Activated CD8-positive, alpha-beta T cell treated with anti-CD3 and anti-CD28 coated beads for 36 hours (primary cell): ENCODE results near the gene GPR152. TPM values are rescaled to one million over a fixed set of nuclear protein-coding genes. Genes with fewer than 3 reads are reported as not detected.

Experiments used
- ATAC-seq: fragments of 200-7000 bp; cut with Tn5 transposase; one replicate; pipeline ENCODE4 v1.10.0; 2021; ENCODE audit warnings: mild to moderate bottlenecking, moderate library complexity
- CTCF ChIA-PET: fragments of 350-600 bp; sonication (Branson Sonifier 250); formaldehyde crosslinking; loops from one replicate; lab custom pipeline; 2021; ENCODE audit warnings: antibody characterized with exemption; lab: Charles Lee
- POLR2A ChIA-PET: fragments of 350-600 bp; sonication (Branson Sonifier 250); formaldehyde crosslinking; loops from one replicate; lab custom pipeline; 2021; ENCODE audit warnings: antibody characterized with exemption; lab: Charles Lee
- DNase-seq: peaks from one replicate; pipeline ENCODE4 v3.0.0-alpha.2; 2020
- H3K27ac Mint-ChIP-seq: one replicate; pipeline ENCODE4 v1.8.0; 2021; ENCODE audit warnings: mild to moderate bottlenecking, mixed read lengths
- H3K27me3 Mint-ChIP-seq: one replicate; pipeline ENCODE4 v1.8.0; 2021; ENCODE audit warnings: mixed read lengths
- H3K36me3 Mint-ChIP-seq: one replicate; pipeline ENCODE4 v1.8.0; 2021; ENCODE audit warnings: low read depth, mixed read lengths
- H3K4me1 Mint-ChIP-seq: one replicate; pipeline ENCODE4 v1.8.0; 2021; ENCODE audit warnings: low read depth, mixed read lengths
- H3K4me3 Mint-ChIP-seq: one replicate; pipeline ENCODE4 v1.8.0; 2021; ENCODE audit warnings: mild to moderate bottlenecking, moderate library complexity, mixed read lengths
- H3K9me3 Mint-ChIP-seq: one replicate; pipeline ENCODE4 v1.8.0; 2021; ENCODE audit warnings: mixed read lengths
- CTCF ChIP-seq: fragments of 200-600 bp; IDR thresholded peaks from one replicate; pipeline ENCODE4 v1.8.0; 2022; ENCODE audit warnings: antibody characterized with exemption, mild to moderate bottlenecking
- intact Hi-C: fragments of 100-400 bp; cut with micrococcal nuclease; formaldehyde crosslinking; loops from one replicate; pipeline ENCODE4 v1.10.0; 2022
- total RNA-seq, 2 experiments: library from RNA; stranded (reverse); gene quantifications; one replicate each; pipeline ENCODE4 v1.2.3, GENCODE V29; 2021

The GPR152 gene
- total RNA-seq, 2 experiments from 2014 or later: not detected

- H3K4me3 Mint-ChIP-seq: no peak overlapping the region
- no peak for TF ChIP-seq CTCF
- no peak overlapping the region for H3K27ac Mint-ChIP-seq
- ATAC-seq (no peak), DNase-seq (no peak)
- ChIA-PET POLR2A (interaction anchor here (1.5 to 8.8 kb wide), 2 partner anchors 11 to 62 kb away, joined by 6 to 108 read pairs; partner anchors contain the start of gene PTPRCAP), CTCF (no interaction called here)
- H3K36me3 Mint-ChIP-seq: peaks cover 24% of the 10 kb centered on the region
- no peaks in the 10 kb centered on the region for H3K9me3 Mint-ChIP-seq
- intact Hi-C loops: no loop called here
- H3K4me1 Mint-ChIP-seq: peaks cover 23% of the 10 kb centered on the region
- H3K27me3 Mint-ChIP-seq: no peaks in the 10 kb centered on the region
Observed at GRCh38 chr11:67499808-67500483, 47.4 kb upstream of the GPR152 start.

DNA sequence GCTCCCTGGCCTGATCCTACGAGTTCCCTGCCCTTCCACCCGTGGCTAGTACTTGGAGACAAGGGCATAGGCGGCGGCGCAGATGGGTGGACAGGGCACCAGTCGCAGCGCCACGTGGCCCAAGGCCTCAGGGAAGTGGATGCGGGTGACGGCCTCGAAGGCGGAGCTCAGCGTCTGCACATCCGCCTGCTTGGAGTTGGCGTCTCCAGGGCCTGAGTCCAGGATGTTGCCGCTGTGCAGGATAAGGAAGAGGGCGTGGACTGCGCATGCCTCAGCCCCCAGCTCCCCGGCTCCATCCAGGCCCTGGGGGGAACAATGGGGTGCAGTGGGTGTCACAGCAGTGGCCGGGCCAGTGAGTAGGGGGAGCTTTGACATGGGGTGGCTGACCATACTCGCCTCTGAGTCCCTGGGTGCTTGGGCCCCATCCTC is 46.0 kb upstream of the GPR152 start:
- TF ChIP-seq CTCF: no peak
- H3K27ac Mint-ChIP-seq: no peak overlapping the region
- intact Hi-C loops: no loop called here
- DNase-seq: no peak
- H3K4me1 Mint-ChIP-seq: peaks cover 22% of the 10 kb centered on the region
- CTCF ChIA-PET: no interaction called here
- POLR2A ChIA-PET: interaction anchor here (8.8 kb wide), 1 partner anchor 10 kb away, joined by 108 read pairs; no protein-coding TSS in a partner anchor
- no peaks in the 10 kb centered on the region for H3K9me3 Mint-ChIP-seq
- H3K27me3 Mint-ChIP-seq: no peaks in the 10 kb centered on the region
- no peak overlapping the region for H3K4me3 Mint-ChIP-seq
- ATAC-seq: no peak
- peaks cover 24% of the 10 kb centered on the region for H3K36me3 Mint-ChIP-seq

- peaks cover 16% of the 10 kb centered on the region for H3K4me1 Mint-ChIP-seq
- ChIA-PET POLR2A (interaction anchor here (1.2 to 8.8 kb wide), 3 partner anchors 9 to 84 kb away, joined by 3 to 108 read pairs (median 3); no protein-coding TSS in a partner anchor), CTCF (no interaction called here)
- DNase-seq: no peak
- H3K27ac Mint-ChIP-seq: peak overlapping the region; percentile 34
- H3K27me3 Mint-ChIP-seq: no peaks in the 10 kb centered on the region
- no peak for ATAC-seq
- peaks cover 21% of the 10 kb centered on the region for H3K36me3 Mint-ChIP-seq
- no peak for TF ChIP-seq CTCF
- H3K9me3 Mint-ChIP-seq: no peaks in the 10 kb centered on the region
- no peak overlapping the region for H3K4me3 Mint-ChIP-seq
- intact Hi-C loops: no loop called here
Observed at GRCh38 chr11:67497656-67498291, 45.2 kb upstream of the GPR152 start.

- intact Hi-C loops: no loop called here
- POLR2A ChIA-PET: no interaction called here
- H3K4me1 Mint-ChIP-seq: peaks cover 7% of the 10 kb centered on the region
- no peak for ATAC-seq
- no peak for DNase-seq
- peaks cover 20% of the 10 kb centered on the region for H3K36me3 Mint-ChIP-seq
- no peak overlapping the region for H3K27ac Mint-ChIP-seq
- CTCF ChIA-PET: interaction anchor here (1.4 kb wide), 1 partner anchor 145 kb away, joined by 3 read pairs; no protein-coding TSS in a partner anchor
- H3K9me3 Mint-ChIP-seq: no peaks in the 10 kb centered on the region
- TF ChIP-seq CTCF: no peak
- no peak overlapping the region for H3K4me3 Mint-ChIP-seq
- H3K27me3 Mint-ChIP-seq: no peaks in the 10 kb centered on the region
Observed at GRCh38 chr11:67496113-67496512, 43.6 kb upstream of the GPR152 start.
